DMS114 treated with DMSO at 0.1 percent for 48 hours (cell line): ENCODE results near the gene CMPK1.
"Not testable (repeated sequence)": the region's sequence is repeated elsewhere in the genome, so short reads cannot be mapped to it uniquely, and the experiment has no call there.

Experiments
- DNase-seq: peaks from one replicate; lab custom pipeline; 2025; ENCODE audit not compliant: unreplicated experiment; lab: John Stamatoyannopoulos, UW

CMPK1 gene

DNA sequence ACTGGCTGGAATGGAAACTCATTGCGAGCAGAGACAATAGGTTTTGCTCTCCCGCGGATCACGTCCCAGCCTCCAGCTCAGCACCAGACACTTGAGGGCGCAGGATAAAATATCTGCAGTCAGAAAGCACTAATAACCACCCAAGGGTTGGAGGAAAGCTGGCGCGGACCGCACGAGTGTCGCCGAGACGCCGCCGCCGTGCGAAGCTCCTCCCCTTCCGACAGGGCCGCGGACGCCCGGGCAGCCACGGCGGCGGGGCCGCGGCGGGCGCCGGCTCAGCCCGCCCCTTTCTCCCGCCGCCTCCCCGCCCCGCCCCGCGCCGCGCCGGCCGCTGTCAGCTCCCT lies at the start of gene CMPK1:
Gene CMPK1 (plus strand): TSS at position 213 of the 344 bp plus-strand sequence. CDS start 156 bp downstream, outside the sequence.
- peak; percentile 73 for DNase-seq

GRCh38 chr1:47288116-47288515 lies 45.5 kb upstream of the CMPK1 start:
- not testable (repeated sequence) for DNase-seq

DNA sequence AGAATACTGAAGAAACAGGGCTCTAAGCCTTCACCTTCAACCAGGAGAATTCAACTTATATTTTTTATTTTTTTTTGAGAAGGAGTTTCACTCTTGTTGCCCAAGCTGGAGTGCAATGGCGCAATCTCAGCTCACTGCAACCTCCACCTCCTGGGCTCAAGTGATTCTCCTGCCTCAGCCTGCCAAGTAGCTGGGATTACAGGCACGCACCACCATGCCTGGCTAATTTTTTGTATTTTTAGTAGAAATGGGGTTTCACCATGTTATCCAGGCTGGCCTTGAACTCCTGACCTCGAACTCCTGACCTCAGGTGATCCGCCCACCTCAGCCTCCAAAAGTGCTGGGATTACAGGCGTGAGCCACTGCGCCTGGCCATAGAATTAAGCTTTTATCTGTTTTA lies 38.7 kb upstream of the CMPK1 start:
- DNase-seq = not testable (repeated sequence)

GRCh38 chr1:47295579-47295978 lies 38.0 kb upstream of the CMPK1 start:
- DNase-seq = no peak

DNA sequence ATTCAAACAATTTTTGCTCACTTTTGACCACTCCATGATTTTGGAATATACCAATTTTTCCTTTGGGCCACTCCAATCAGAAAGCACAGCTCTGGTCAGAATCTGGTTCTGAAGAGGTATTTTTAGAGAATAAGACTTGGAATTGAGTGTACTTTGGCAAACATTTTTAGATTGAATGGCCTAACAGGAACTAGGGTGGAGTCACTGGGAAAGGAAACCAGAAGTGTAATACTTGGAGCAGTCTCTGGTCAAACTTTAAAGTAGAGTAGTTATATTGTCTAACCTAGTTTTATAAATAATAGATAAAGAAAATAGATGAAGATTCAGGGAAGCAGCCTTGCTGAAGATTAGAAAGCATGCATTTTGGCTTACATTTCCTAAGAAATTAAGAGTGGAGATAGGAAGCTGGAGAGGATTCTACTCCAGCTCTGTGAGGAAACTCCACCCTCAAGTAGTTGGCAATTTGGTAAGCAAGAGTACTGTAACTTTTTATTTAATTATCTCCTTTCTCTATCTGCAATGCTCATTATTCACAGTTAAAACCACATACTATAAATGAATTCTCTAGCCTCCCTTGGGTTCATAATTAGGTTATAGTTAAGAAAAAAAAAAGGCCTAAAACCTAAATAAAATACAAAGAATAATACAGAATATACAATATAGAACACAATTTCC lies 35.4 kb upstream of the CMPK1 start:
- no peak for DNase-seq

GRCh38 chr1:47302472-47302871 lies 31.1 kb upstream of the CMPK1 start:
- DNase-seq = no peak

- DNase-seq = no peak
Measured at GRCh38 chr1:47309427-47309826, 24.2 kb upstream of the CMPK1 start.

- DNase-seq = peak; percentile 100
Measured at GRCh38 chr1:47313915-47314664, 19.5 kb upstream of the CMPK1 start, which contains the start of gene STIL. Gene STIL (minus strand): TSS chr1:47314147. CDS start chr1:47310319, 3,828 bp downstream.

DNA sequence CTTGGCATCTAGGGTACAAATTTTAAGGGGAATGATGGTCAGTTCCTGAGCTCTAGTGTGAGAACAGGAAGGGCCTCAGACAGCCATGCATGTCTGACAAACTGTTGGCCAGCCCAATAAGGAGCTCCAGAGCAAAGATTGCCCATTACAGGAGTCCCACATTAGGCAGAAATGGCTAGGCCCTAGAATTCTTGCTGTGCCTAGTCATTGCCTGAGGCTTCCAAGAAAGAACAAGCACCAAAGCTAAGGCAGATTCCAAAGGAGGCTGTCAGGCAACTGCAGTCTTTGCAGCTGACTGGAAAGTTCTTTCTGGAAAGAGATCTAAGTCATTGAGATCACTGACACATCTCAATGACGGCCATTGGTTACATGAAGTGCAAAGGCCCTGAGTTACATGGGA lies 15.7 kb upstream of the CMPK1 start:
- no peak for DNase-seq

DNA sequence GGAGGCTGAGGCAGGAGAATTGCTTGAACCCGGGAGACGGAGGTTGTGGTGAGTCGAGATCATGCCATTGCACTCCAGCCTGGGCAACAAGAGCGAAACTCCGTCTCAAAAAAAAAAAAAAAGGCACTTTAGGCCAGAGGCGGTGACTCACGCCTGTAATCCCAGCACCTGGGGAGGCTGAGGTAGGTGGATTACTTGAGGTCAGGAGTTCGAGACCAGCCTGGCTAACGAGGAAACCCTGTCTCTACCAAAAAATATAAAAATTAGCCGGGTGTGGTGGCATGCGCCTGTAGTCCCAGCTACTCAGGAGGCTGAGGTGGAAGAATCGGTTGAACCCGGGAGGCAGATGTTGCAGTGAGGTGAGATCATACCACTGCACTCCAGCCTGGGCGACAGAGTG lies 13.6 kb upstream of the CMPK1 start:
- DNase-seq = not testable (repeated sequence)

DNA sequence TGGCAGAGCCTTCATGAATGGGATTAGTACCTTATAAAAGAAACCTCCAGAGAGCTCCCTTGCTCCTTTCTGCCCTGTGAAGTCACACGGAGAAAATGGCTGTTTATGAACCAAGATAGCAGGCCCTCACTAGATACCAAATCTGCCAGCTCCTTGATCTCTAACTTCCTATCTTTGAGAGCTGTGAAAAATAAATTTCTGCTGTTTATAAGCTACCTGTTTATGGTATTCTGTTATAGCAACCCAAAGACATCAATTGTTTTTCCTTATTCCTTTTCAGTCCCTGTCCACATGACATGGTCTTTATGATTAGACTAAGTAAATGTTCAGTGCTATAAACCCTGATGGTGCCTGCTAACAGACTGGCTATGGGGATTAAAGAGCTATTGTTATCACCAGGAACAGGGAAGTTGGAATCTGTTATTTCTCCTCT lies 10.0 kb upstream of the CMPK1 start:
- no peak for DNase-seq

- no peak for DNase-seq
Measured at GRCh38 chr1:47324682-47325081, 8.9 kb upstream of the CMPK1 start.

DNA sequence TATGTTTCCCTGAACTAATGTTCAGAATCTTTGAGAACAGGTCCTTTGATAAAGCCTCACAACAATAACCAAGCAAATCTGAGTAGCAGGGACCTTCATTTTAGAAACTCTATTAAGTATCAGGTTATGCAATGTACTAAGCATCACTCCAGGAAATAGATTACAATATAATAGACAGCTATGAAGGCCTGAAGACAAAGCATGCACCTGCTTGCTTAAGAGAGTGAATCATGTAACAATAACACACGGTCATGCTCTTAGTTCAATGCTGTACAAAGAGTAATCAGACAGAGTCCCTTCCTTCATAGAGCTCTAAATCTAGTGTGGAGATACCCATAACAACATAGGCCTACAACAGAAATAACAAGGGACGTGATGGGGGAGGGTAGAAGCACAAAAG lies 8.1 kb upstream of the CMPK1 start:
- DNase-seq = no peak

- DNase-seq = no peak
Measured at GRCh38 chr1:47326271-47326670, 7.3 kb upstream of the CMPK1 start.

DNA sequence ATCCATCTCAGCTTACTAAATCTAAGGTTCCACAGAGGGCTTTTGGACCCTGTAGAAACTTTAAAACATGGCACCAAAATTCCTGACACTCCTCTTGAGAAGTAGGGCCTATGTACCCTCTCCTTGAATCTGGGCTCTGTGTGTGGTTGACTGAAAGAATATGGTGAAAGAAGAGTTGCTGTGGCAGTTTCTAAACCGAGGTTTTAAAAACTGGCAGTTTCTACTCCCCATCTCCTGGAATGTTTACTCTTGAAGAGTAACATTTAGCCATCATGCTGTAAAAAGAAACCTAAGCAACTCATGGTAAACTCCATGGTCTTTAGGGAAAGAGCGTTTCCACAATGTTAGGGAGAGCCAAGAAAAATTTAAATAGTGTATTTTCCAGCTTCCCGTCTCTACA lies 4.6 kb upstream of the CMPK1 start:
- DNase-seq = no peak

DNA sequence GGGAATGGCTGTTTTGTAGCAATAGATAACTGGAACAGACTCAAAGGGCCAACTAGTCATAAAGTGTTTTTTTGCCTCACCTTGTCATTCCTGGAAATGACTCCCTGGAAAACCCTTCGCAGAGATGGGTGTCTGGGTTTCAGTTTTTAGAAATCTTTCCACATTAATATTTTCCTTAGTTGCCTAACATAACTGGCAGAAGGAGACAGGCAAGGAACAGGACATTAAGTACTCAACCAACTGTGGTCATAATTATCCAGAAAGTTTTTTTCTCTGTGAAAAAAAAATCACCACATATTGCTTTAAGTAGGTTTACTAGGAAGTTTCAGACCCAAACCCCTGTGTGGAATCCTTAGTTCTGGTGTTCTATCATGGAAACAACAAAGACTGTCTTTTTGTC lies 3.4 kb upstream of the CMPK1 start:
- DNase-seq = no peak

- DNase-seq = no peak
Measured at GRCh38 chr1:47331875-47332274, 1.7 kb upstream of the CMPK1 start.

DNA sequence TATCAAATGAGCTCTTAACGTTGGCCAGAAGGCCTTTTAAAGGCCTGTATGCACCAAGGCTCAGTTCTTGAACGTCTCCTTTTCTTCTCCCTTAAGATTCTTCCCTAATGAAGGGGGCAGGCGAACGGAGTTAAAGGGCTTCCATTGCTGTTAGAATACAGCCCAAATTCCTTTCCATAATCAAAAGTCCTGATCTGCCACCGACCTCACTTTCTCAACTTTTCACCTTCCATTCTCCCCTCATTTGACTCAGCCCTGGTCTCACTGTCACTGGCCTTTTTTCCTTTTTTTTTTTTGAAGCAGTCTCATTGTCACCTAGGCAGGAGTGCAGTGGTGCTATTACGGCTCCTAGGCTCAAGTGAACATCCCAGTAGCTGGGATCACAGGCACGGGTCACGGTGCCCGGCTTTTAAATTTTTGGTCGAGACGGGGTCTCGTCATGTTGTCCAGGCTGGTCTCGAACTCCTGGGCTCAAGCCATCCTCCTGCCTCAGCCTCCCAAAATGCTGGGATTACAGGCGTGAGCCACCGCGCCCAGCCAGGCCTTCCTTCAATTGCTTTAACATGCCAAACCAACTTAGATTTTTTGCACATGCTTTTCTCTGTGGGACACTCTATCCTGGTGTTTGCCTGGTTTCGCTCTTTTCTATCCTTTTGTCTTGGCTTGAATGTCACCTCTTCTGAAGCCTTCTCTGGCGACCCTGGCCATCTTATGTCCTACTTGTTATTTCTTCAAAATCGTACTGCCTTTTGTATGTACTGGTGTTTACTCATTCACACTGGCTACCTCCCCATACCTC lies 612 bp upstream of the CMPK1 start:
- no peak for DNase-seq

- DNase-seq = peak; percentile 71
Measured at GRCh38 chr1:47333922-47334764, 553 bp downstream of the CMPK1 start.

- peak; percentile 52 for DNase-seq
Measured at GRCh38 chr1:47334765-47335435, 1.3 kb downstream of the CMPK1 start.
